H9 (cell line): ENCODE data around the gene MFAP3. TPM values are rescaled to one million over a fixed set of nuclear protein-coding genes. Genes with fewer than 3 reads are reported as not detected.

Source experiments
- DNase-seq: peaks from one replicate; pipeline ENCODE4 v3.0.0-alpha.2; 2017
- H2AFZ ChIP-seq: one replicate; pipeline ENCODE4 v1.6.1; 2013; ENCODE audit warnings: mild to moderate bottlenecking, low read length, control low read depth, moderate library complexity
- H2AK5ac ChIP-seq: 2 replicates; pipeline ENCODE4 v1.6.1; 2013; ENCODE audit warnings: low read length, control low read depth, mixed read lengths; ENCODE audit not compliant: insufficient read length
- H2BK120ac ChIP-seq: one replicate; pipeline ENCODE4 v1.6.1; 2013; ENCODE audit warnings: low read depth, mild to moderate bottlenecking, low read length, control low read depth, inconsistent platforms; ENCODE audit not compliant: poor library complexity, severe bottlenecking
- H2BK12ac ChIP-seq: 2 replicates; pipeline ENCODE4 v1.6.1; 2013; ENCODE audit warnings: low read length, control low read depth, mixed read lengths, low read depth; ENCODE audit not compliant: insufficient read length
- H2BK15ac ChIP-seq: 2 replicates; pipeline ENCODE4 v1.6.1; 2013; ENCODE audit warnings: low read depth, low read length, control low read depth
- H2BK20ac ChIP-seq: one replicate; pipeline ENCODE4 v1.6.1; 2013; ENCODE audit warnings: low read depth, mild to moderate bottlenecking, low read length, control low read depth, inconsistent platforms; ENCODE audit not compliant: poor library complexity, severe bottlenecking
- H2BK5ac ChIP-seq: 2 replicates; pipeline ENCODE4 v1.6.1; 2013; ENCODE audit warnings: low read length, control low read depth, mixed read lengths; ENCODE audit not compliant: insufficient read length
- H3K14ac ChIP-seq: 2 replicates; pipeline ENCODE4 v1.6.1; 2013; ENCODE audit warnings: low read length, control low read depth; ENCODE audit not compliant: insufficient read depth
- H3K18ac ChIP-seq: 2 replicates; pipeline ENCODE4 v1.6.1; 2013; ENCODE audit warnings: low read depth, mild to moderate bottlenecking, mixed read lengths, low read length, control low read depth; ENCODE audit not compliant: insufficient read length
- H3K23ac ChIP-seq: 2 replicates; pipeline ENCODE4 v1.6.1; 2013; ENCODE audit warnings: low read length, control low read depth, mixed read lengths, low read depth; ENCODE audit not compliant: insufficient read length
- H3K23me2 ChIP-seq: 2 replicates; pipeline ENCODE4 v1.6.1; 2013; ENCODE audit warnings: low read depth, mild to moderate bottlenecking, mixed read lengths, low read length, control low read depth; ENCODE audit not compliant: insufficient read length, poor library complexity, severe bottlenecking
- H3K27ac ChIP-seq: 2 replicates; pipeline ENCODE4 v1.5.1; 2013; ENCODE audit warnings: low read length, control low read depth, mixed read lengths, low read depth; ENCODE audit not compliant: insufficient read length
- H3K27me3 ChIP-seq: 2 replicates; pipeline ENCODE4 v1.6.1; 2013; ENCODE audit warnings: low read length, control low read depth, inconsistent platforms; ENCODE audit not compliant: insufficient read depth
- H3K4ac ChIP-seq: 2 replicates; pipeline ENCODE4 v1.6.1; 2013; ENCODE audit warnings: low read depth, mild to moderate bottlenecking, control low read depth, inconsistent platforms, low read length, moderate library complexity
- H3K4me1 ChIP-seq: 2 replicates; pipeline ENCODE4 v1.6.1; 2013; ENCODE audit warnings: low read length, control low read depth, inconsistent platforms; ENCODE audit not compliant: insufficient read depth
- H3K4me2 ChIP-seq: 2 replicates; pipeline ENCODE4 v1.6.1; 2013; ENCODE audit warnings: low read length, control low read depth, mixed read lengths; ENCODE audit not compliant: insufficient read length, insufficient read depth
- H3K56ac ChIP-seq: 2 replicates; pipeline ENCODE4 v1.6.1; 2013; ENCODE audit warnings: low read depth, mild to moderate bottlenecking, mixed read lengths, low read length, control low read depth; ENCODE audit not compliant: insufficient read length
- H3K79me1 ChIP-seq: 2 replicates; pipeline ENCODE4 v1.6.1; 2013; ENCODE audit warnings: low read depth, mild to moderate bottlenecking, moderate library complexity, low read length, control low read depth, inconsistent platforms; ENCODE audit not compliant: insufficient read depth, poor library complexity, severe bottlenecking
- H3K79me2 ChIP-seq: 2 replicates; pipeline ENCODE4 v1.6.1; 2013; ENCODE audit warnings: low read length, control low read depth, inconsistent platforms; ENCODE audit not compliant: insufficient read depth
- H3K9ac ChIP-seq: 2 replicates; pipeline ENCODE4 v1.6.1; 2013; ENCODE audit warnings: low read length, control low read depth, mixed read lengths; ENCODE audit not compliant: insufficient read length; ENCODE audit errors: extremely low read depth
- H3K9me3 ChIP-seq: one replicate; pipeline ENCODE4 v1.6.1; 2013; ENCODE audit warnings: low read depth, low read length, inconsistent platforms; ENCODE audit not compliant: control insufficient read depth
- H3T11ph ChIP-seq: one replicate; pipeline ENCODE4 v1.6.1; 2013; ENCODE audit warnings: mild to moderate bottlenecking, low read length, control low read depth, inconsistent platforms
- H4K20me1 ChIP-seq: one replicate; pipeline ENCODE4 v1.6.1; 2013; ENCODE audit not compliant: control insufficient read depth, insufficient read length, insufficient read depth
- H4K5ac ChIP-seq: 2 replicates; pipeline ENCODE4 v1.6.1; 2013; ENCODE audit warnings: low read depth, mild to moderate bottlenecking, mixed read lengths, low read length, control low read depth; ENCODE audit not compliant: insufficient read length
- H4K8ac ChIP-seq: replicated peaks from 2 replicates; pipeline ENCODE4 v1.6.1; 2013; ENCODE audit warnings: low read length, control low read depth, mixed read lengths, low read depth; ENCODE audit not compliant: insufficient read length
- H4K91ac ChIP-seq: 2 replicates; pipeline ENCODE4 v1.6.1; 2013; ENCODE audit warnings: low read depth, mild to moderate bottlenecking, moderate library complexity, mixed read lengths, low read length, control low read depth; ENCODE audit not compliant: insufficient read length
- H3K27ac Mint-ChIP-seq, 3 experiments: 2 replicates in 2 of 3; 3 replicates in 1 of 3; pipeline ENCODE4 v1.8.0; 2020 to 2021; ENCODE audit warnings: mixed read lengths in 3 of 3, mild to moderate bottlenecking in 1 of 3, moderate library complexity in 1 of 3
- H3K27me3 Mint-ChIP-seq: 2 replicates; pipeline ENCODE4 v1.8.0; 2021; ENCODE audit warnings: low read depth, mild to moderate bottlenecking, moderate library complexity, mixed read lengths
- H3K36me3 Mint-ChIP-seq, 3 experiments: 2 replicates in 2 of 3; 3 replicates in 1 of 3; pipeline ENCODE4 v1.8.0; 2020 to 2021; ENCODE audit warnings: low read depth in 3 of 3, mixed read lengths in 3 of 3; ENCODE audit not compliant: insufficient read depth in 1 of 3
- H3K4me1 Mint-ChIP-seq, 2 experiments: 2 replicates each; pipeline ENCODE4 v1.8.0; 2020; ENCODE audit warnings: mixed read lengths in 2 of 2
- H3K4me3 Mint-ChIP-seq, 2 experiments: 2 replicates in 1 of 2; 3 replicates in 1 of 2; pipeline ENCODE4 v1.8.0; 2020 to 2021; ENCODE audit warnings: mild to moderate bottlenecking in 2 of 2, mixed read lengths in 2 of 2, moderate library complexity in 1 of 2
- H3K9me3 Mint-ChIP-seq, 2 experiments: 2 replicates in 1 of 2; 3 replicates in 1 of 2; pipeline ENCODE4 v1.8.0; 2020; ENCODE audit warnings: mild to moderate bottlenecking in 2 of 2, mixed read lengths in 2 of 2, moderate library complexity in 1 of 2
- total RNA-seq: library from RNA; stranded (reverse); gene quantifications from 2 replicates; pipeline ENCODE4 v1.2.1, GENCODE V29; 2021
- TF ChIP-seq, protein P1 (sequence below): fragments of 200-600 bp; sonication (generic); conservative IDR thresholded peaks from 3 replicates; pipeline ENCODE4 v1.8.0; 2021; ENCODE audit warnings: antibody characterized with exemption, mild to moderate bottlenecking

The MFAP3 gene
- total RNA-seq, 1 experiment from 2014 or later, result 24.5 TPM

DNA sequence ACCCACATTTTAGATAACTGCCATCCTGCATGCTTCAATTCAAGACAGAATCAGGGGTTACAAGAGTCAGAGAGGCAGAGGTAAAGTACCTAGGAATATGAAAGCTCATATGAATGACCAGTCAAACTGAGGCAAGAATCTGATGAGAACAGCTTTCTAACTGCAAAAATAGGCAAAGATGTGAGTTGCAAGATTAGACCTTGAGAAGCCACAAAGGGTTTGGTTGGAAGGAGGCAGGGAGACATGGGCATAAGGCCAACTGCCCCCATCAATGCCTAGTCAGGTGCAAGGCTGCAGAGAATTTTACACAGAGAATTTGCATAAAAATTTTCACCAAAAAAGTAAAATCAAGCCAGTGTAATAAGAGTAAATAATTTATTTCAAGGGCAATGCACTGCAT lies 12.8 kb upstream of the MFAP3 start:
- Histone ChIP-seq H3K23me2 (no peaks in the 10 kb centered on the region), H4K5ac (no peak overlapping the region), H3K4ac (no peak overlapping the region), H2AK5ac (no peak overlapping the region), H3K23ac (no peak overlapping the region), H3K27me3 (no peaks in the 10 kb centered on the region), H2BK12ac (no peak overlapping the region), H3K14ac (no peak overlapping the region), H3K4me2 (no peak overlapping the region), H4K8ac (no peak overlapping the region), H3K4me1 (no peaks in the 10 kb centered on the region), H2BK5ac (no peak overlapping the region), H3K9me3 (no peaks in the 10 kb centered on the region), H2BK120ac (no peak overlapping the region), H2BK15ac (no peak overlapping the region), H3K9ac (no peak overlapping the region), H4K20me1 (no peaks in the 10 kb centered on the region), H3T11ph (no peak overlapping the region), H3K18ac (no peak overlapping the region), H3K79me2 (no peaks in the 10 kb centered on the region), H3K27ac (no peak overlapping the region), H3K56ac (no peak overlapping the region), H4K91ac (no peak overlapping the region), H2BK20ac (no peak overlapping the region), H2AFZ (no peak overlapping the region), H3K79me1 (no peaks in the 10 kb centered on the region)
- DNase-seq, result no peak
- no peak overlapping the region for H3K27ac Mint-ChIP-seq
- no peak overlapping the region for H3K4me3 Mint-ChIP-seq
- no peaks in the 10 kb centered on the region; a peak in 1 of 5 replicates for H3K9me3 Mint-ChIP-seq
- no peaks in the 10 kb centered on the region for H3K27me3 Mint-ChIP-seq
- TF ChIP-seq, protein P1, sequence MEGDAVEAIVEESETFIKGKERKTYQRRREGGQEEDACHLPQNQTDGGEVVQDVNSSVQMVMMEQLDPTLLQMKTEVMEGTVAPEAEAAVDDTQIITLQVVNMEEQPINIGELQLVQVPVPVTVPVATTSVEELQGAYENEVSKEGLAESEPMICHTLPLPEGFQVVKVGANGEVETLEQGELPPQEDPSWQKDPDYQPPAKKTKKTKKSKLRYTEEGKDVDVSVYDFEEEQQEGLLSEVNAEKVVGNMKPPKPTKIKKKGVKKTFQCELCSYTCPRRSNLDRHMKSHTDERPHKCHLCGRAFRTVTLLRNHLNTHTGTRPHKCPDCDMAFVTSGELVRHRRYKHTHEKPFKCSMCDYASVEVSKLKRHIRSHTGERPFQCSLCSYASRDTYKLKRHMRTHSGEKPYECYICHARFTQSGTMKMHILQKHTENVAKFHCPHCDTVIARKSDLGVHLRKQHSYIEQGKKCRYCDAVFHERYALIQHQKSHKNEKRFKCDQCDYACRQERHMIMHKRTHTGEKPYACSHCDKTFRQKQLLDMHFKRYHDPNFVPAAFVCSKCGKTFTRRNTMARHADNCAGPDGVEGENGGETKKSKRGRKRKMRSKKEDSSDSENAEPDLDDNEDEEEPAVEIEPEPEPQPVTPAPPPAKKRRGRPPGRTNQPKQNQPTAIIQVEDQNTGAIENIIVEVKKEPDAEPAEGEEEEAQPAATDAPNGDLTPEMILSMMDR, result no peak
- H3K4me1 Mint-ChIP-seq, result peaks cover 0 to 2% of the 10 kb centered on the region in 2 experiments; a peak in 1 of 4 replicates
- peaks cover 5 to 8% (median 5%) of the 10 kb centered on the region in 3 experiments; a peak in 3 of 7 replicates for H3K36me3 Mint-ChIP-seq
